Left lung (tissue), 10 donors: Measurements from ENCODE around the gene CORIN. TPM values are rescaled to one million over a fixed set of nuclear protein-coding genes. Genes with fewer than 3 reads are reported as not detected.
A peak's percentile ranks its signal among the peaks of the same experiment; 100 is the strongest.

Source experiments
- ATAC-seq: fragments of 200-7000 bp; cut with Tn5 transposase; one replicate; pipeline ENCODE4 v1.9.1; 2020; ENCODE audit warnings: moderate library complexity
- DNase-seq, 4 donors: peaks; one replicate each; pipeline ENCODE4 v3.0.0-alpha.2; 2013 to 2020
- H3K27ac ChIP-seq, 2 donors: fragments of 200-600 bp; sonication (generic) in 1 of 2; one replicate each; pipeline versions ENCODE4 v1.5.0 to v1.8.0; 2020 to 2021
- H3K27me3 ChIP-seq, 2 donors: fragments of 200-600 bp; sonication (generic) in 1 of 2; one replicate each; pipeline versions ENCODE4 v1.5.0 to v1.8.0; 2020 to 2021
- H3K36me3 ChIP-seq, 2 donors: fragments of 200-600 bp; sonication (generic) in 1 of 2; one replicate each; pipeline versions ENCODE4 v1.5.0 to v1.8.0; 2020 to 2021
- H3K4me1 ChIP-seq, 2 donors: fragments of 200-600 bp; one replicate each; pipeline ENCODE4 v1.8.0; 2021
- H3K4me3 ChIP-seq, 2 donors: fragments of 200-600 bp; sonication (generic) in 1 of 2; one replicate each; pipeline versions ENCODE4 v1.5.0 to v1.8.0; 2020 to 2021; ENCODE audit warnings: mild to moderate bottlenecking in 1 of 2
- H3K9me3 ChIP-seq, 2 donors: fragments of 200-600 bp; sonication (generic) in 1 of 2; one replicate each; pipeline versions ENCODE4 v1.5.0 to v1.8.0; 2020 to 2021
- intact Hi-C, 2 donors: fragments of 100-400 bp; cut with DNase I; formaldehyde crosslinking; loops; one replicate each; pipeline versions ENCODE4 v1.11.2 to v1.14.2; 2022
- polyA plus RNA-seq, 6 donors: library from polyadenylated mRNA; unstranded; fragments of 120-200 nt; gene quantifications; one replicate each; pipeline ENCODE4 v1.2.1, GENCODE V29; 2013; ENCODE audit not compliant: insufficient read length in 6 of 6
- total RNA-seq, 2 donors: library from RNA; stranded (reverse); fragmentation: NEBNext Ultra II Directional; extraction: Animal tissue kit (Norgen Biotek cat#: 25700); gene quantifications; one replicate each; pipeline ENCODE4 v1.2.1, GENCODE V29; 2021
- TF ChIP-seq, protein P1 (sequence below), 2 donors: fragments of 200-600 bp; sonication (generic) in 1 of 2; IDR thresholded peaks; one replicate each; pipeline versions ENCODE4 v1.5.0 to v1.8.0; 2021; ENCODE audit warnings: antibody characterized with exemption in 2 of 2
- donor health status: DM: no; HTN: yes; CAD: no.
- donor health status: DM: no; HTN: no; CAD: no.

CORIN gene
- total and polyA plus RNA-seq, 8 donors: 1.4 to 6.3 (median 3.3) TPM

GRCh38 chr4:47668810-47669408 is 169.0 kb downstream of the CORIN start:
- peak; percentile 83 for ATAC-seq
- TF ChIP-seq, protein P1, sequence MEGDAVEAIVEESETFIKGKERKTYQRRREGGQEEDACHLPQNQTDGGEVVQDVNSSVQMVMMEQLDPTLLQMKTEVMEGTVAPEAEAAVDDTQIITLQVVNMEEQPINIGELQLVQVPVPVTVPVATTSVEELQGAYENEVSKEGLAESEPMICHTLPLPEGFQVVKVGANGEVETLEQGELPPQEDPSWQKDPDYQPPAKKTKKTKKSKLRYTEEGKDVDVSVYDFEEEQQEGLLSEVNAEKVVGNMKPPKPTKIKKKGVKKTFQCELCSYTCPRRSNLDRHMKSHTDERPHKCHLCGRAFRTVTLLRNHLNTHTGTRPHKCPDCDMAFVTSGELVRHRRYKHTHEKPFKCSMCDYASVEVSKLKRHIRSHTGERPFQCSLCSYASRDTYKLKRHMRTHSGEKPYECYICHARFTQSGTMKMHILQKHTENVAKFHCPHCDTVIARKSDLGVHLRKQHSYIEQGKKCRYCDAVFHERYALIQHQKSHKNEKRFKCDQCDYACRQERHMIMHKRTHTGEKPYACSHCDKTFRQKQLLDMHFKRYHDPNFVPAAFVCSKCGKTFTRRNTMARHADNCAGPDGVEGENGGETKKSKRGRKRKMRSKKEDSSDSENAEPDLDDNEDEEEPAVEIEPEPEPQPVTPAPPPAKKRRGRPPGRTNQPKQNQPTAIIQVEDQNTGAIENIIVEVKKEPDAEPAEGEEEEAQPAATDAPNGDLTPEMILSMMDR (IDR thresholded peaks at IDR 0.05): peak; percentile 53 to 64
- no peaks in the 10 kb centered on the region for H3K36me3 ChIP-seq
- H3K4me1 ChIP-seq: no peaks in the 10 kb centered on the region
- H3K9me3 ChIP-seq: no peaks in the 10 kb centered on the region
- H3K4me3 ChIP-seq: no peak overlapping the region
- H3K27me3 ChIP-seq: peaks cover 0 to 4% of the 10 kb centered on the region in 2 donors
- H3K27ac ChIP-seq: no peak overlapping the region
- DNase-seq: peak in 2 of 4 donors; percentile 62 to 71
- intact Hi-C loops: no loop called here

DNA sequence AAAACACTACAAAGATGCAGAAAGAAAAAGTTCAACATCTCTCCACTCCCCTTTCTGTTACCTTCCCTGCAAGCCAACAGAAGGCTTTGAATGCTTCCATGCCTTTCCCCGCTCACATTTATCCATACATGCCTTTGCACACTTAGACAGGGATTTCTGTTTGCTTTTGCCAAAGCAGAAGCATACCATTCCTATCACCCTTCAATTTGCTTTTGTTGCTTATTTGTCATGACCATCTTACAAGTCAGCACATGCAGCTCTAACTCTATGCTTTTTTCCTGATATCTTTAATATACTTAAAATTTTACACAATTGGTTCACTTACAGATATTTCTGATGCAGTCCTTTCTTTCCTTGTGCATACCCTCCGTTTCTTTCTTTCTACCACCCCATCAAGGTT is 169.6 kb downstream of the CORIN start:
- Histone ChIP-seq H3K36me3 (no peaks in the 10 kb centered on the region), H3K4me3 (no peak overlapping the region), H3K4me1 (no peaks in the 10 kb centered on the region), H3K27me3 (peaks cover 0 to 4% of the 10 kb centered on the region in 2 donors), H3K9me3 (no peaks in the 10 kb centered on the region), H3K27ac (no peak overlapping the region)
- no peak for DNase-seq
- no peak for ATAC-seq
- intact Hi-C loops: no loop called here
- TF ChIP-seq, protein P1 (IDR thresholded peaks at IDR 0.05): no peak

DNA sequence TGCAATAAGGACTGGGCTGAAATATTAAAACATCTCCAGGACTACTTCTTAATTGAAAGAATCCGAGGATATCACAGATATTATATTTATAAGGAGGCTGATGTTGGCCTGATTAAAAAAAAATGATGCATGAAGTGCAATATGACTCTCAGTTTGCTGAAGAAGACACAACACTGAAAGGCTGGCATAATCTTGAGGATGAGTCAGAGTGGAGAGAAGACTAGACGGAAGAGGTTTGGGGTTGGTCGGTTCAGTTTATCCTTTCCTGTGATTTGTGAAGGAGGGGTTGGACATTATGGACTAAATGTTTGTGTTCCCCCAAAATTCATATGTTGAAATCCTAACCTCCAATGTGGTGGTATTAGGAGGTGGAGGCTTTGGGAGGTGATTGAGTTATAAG is 170.3 kb downstream of the CORIN start:
- TF ChIP-seq, protein P1 (IDR thresholded peaks at IDR 0.05): no peak
- no peak for DNase-seq
- Histone ChIP-seq H3K36me3 (no peaks in the 10 kb centered on the region), H3K4me1 (no peaks in the 10 kb centered on the region), H3K9me3 (no peaks in the 10 kb centered on the region), H3K27ac (no peak overlapping the region), H3K27me3 (peaks cover 0 to 4% of the 10 kb centered on the region in 2 donors), H3K4me3 (no peak overlapping the region)
- intact Hi-C loops: no loop called here
- no peak for ATAC-seq

GRCh38 chr4:47664051-47664826 is 173.6 kb downstream of the CORIN start:
- H3K27me3 ChIP-seq: peaks cover 0 to 4% of the 10 kb centered on the region in 2 donors
- no peaks in the 10 kb centered on the region for H3K36me3 ChIP-seq
- TF ChIP-seq, protein P1 (IDR thresholded peaks at IDR 0.05): no peak
- no peak for ATAC-seq
- no peaks in the 10 kb centered on the region for H3K4me1 ChIP-seq
- DNase-seq: no peak
- H3K27ac ChIP-seq: no peak overlapping the region
- no peak overlapping the region for H3K4me3 ChIP-seq
- no peaks in the 10 kb centered on the region for H3K9me3 ChIP-seq
- intact Hi-C loops: no loop called here

GRCh38 chr4:47662975-47663374 is 174.9 kb downstream of the CORIN start:
- no peak overlapping the region for H3K27ac ChIP-seq
- no peaks in the 10 kb centered on the region for H3K9me3 ChIP-seq
- H3K36me3 ChIP-seq: no peaks in the 10 kb centered on the region
- peaks cover 0 to 2% of the 10 kb centered on the region in 2 donors for H3K27me3 ChIP-seq
- no peak for DNase-seq
- no peaks in the 10 kb centered on the region for H3K4me1 ChIP-seq
- TF ChIP-seq, protein P1 (IDR thresholded peaks at IDR 0.05): no peak
- no peak overlapping the region for H3K4me3 ChIP-seq
- intact Hi-C loops: no loop called here
- ATAC-seq: no peak
